DMS 273 (cell line): ENCODE data around the gene FOXI2.
A peak's percentile ranks its signal among the peaks of the same experiment; 100 is the strongest.

Experiments
- DNase-seq: peaks from one replicate; lab custom pipeline; 2025; ENCODE audit not compliant: unreplicated experiment; lab: John Stamatoyannopoulos, UW

FOXI2 gene

DNA sequence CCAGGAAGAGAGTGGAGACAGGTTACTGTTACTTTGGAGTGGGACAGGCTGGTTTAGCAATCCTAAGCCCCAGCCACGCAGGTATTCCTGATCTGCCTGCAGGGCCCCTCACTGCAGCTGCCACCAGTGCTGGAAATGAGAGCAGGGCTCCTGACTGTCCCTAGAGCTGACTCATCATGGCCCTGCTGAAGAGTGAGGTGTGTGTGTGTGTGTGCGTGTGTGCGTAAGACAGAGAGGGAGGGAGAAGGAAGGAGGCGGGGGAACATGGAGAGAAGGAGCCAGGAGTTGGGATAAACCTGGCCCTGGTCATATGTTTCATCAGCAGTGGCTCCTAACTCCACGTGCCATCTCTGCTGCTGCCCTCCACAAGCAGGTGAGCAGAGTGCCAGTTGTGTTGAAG is 3.6 kb downstream of the FOXI2 start:
- peak; percentile 6 for DNase-seq

DNA sequence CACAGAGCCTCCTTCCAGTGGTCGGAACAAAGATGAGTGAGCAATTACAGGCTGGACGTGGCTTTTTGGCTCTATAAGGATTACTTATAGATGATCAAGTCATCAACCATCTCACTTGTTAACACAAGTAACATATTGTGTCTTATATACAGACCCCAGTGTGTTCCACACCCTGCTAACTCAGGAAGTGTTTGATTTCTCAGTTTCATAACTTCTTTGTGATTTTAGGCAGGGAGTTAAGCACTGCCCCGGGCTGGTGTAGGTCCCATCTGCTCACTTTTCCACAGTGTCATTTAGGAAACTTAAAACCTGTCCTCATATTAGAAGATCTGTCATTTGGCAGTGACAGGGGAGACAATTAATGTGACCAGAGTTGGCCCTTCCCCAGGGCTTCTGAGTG is 6.2 kb downstream of the FOXI2 start:
- no peak for DNase-seq

DNA sequence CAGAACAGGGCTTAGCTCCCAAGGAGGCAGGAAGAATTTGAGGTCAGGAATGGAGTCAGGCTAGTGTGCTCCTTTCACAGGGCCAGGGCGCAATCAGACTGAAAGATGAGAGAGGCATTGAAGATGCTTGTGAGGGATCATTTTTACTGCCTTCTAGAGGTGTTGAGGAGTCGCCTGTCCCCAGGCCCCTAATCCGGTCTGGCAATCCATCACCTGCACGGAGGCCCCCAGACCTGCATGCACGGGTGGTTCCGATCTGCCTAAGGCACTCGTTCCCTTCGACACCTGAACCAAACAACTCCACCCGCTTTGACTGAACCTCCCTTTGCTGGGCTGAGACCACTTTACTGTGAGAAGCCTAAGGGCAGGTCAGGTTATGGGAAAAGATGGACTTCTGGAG is 8.0 kb downstream of the FOXI2 start:
- DNase-seq, result no peak

DNA sequence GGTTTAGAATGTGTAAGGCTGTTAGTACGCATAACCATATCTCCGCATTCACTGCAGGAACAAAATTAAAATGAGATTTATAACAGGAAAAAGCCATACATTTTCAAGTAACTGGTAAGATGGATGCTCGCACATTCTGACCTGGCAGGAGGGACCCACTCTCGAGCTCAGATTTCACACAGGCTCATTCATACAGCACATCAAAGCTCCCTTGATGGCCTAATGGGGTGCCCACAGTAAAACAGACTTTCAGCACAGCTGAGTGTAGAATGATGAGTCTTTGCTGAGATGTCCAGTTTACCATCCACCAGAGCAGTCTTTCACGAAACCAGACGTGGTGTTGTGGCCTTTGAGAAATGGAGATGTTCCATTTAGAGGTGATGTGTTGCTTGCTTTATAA is 8.9 kb downstream of the FOXI2 start:
- DNase-seq, result no peak

DNA sequence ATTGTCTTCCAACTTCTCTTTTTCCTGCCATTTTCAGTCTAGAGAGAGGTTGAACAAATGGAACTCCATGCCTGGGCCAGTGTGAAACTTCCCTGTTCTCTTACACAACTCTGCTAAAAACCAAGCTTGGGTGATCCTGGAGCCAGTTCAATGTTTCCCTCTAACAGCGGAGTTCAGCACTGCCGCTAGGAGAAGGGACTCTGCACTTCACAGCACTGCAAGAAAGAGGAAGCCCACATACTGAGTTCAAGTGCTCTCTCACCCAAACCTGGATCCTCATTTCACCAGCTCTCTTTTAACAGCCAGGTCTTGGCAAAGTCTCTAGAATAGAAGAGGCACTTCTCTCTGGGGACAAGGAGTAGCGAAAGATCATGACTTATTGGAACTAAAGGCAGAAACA is 18.8 kb downstream of the FOXI2 start:
- no peak for DNase-seq

DNA sequence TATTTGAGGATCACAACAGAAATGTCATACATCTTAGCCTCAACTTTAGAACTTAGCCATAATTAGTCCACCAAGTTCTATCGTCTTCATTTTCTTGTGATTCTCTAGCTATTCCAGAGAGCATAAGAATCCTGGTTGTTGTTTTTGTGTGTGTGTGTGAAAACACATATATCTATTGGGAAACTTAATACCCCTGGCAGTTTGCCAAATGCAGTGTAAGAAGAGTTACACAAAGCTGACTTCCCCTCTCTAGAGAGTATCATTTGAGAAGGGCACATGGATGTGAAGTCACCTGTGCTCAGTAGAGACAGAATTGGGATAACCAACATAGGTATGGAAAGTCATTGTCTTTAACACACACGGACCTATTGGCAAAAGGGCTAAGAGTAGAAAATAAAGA is 19.3 kb downstream of the FOXI2 start:
- peak; percentile 5 for DNase-seq

DNA sequence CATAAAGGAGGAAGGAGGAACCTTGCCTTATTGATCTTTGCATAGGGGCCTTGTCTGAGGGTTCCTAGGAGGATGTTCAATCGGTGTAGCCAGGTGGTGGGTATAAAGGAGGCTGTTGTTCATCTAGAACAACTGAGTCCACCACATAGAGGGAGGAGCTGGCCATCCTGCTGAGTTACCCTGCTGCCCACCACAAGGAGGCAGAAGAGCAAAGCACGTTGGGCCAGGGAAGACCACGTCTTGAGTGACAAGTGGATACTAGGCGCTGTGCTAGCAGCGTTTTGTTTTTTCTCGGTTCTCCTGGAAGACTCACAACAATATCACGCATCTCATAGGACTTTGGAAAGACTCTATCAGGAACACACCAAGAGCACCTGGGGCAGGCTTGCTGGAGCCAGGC is 20.0 kb downstream of the FOXI2 start:
- DNase-seq, result no peak

DNA sequence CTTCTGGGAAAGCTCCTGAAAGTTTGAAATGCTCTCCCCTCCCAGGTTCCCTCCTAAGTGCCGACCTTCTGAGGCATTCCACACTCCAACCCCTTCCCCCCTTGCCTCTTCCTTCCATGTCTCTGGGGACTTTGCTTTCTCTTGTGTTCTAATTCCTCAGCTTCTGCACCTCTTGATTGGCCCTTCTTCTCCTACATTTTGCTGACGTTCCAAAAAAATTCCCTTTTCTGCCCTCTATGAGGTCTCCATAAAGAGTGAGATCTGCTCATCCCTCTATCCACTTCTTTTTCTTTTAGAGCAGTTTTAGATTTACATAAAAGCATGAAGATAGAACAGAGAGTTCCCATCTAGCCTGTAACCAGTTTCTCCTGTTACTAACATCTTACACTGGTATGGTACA is 22.3 kb downstream of the FOXI2 start:
- no peak for DNase-seq

DNA sequence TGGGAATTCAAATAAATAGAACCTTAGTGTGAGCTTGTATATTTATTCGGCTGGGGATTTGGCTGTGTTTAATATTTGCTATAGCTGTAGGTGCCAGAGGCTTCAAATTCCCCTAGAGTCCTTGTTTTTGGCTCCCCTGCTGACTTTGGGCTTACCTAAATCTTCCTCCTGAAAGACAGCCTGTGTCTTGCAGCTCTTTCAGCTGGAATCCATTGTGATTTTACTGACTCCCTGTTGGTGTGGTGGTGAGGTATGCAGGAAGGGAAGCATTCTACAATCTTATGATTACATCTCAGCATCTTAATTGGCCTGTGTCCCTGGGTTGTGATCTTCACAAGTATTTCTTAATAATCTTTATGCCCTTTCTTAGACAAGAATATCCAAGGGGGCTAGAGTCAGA is 25.9 kb downstream of the FOXI2 start:
- no peak for DNase-seq

DNA sequence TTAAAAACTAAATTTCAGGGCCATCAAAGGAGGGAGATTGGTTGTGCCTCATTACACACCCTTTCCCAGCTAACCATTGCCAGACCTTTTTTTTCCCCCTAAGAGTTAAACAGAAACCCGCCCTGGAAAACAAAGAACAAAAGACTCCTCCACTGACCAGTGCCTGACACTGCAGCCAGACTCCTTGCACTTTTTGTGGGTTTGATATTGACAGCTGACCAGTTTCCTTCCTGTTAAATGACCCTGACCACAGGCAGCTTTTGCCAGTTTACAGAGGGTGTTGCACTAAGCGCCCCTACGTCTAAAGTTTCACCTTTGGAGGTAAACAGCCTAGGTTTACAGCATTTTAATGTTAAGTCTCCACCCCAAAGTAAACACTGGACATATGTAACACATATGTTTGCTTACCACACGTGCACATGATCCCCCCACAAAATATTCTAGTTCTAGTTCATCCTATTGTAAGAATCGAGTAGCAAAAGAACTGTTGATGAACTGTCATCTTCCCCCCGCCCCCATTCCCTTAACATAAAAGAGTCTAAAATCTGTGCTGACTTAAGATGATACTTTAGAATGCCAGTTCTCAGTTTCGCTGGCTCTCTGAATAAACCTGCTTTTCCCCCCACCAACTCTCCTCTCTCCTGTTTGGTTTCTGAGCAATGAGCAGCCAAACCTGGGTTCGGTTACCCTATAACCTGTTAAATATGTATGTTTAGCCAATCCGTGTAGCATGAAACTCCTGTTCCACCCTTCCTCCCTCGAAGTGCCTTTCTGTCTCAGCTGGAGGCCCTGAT is 38.0 kb downstream of the FOXI2 start:
- no peak for DNase-seq

DNA sequence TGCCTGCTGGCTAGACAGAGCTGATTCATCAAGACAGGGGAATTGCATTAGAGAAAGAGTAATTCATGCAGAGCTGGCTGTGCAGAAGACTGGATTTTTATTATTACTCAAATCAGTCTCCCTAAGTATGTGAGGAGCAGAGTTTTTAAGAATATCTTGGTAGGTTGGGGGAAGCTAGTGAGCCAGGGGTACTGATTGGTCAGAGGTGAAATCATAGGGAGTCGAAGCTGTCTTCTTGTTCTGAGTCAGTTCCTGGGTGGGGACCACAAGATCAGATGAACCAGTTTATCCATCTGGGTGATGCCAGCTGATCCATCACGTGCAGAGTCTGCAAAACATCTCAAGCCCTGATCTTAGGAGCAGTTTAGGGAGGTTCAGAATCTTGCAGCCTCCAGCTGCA is 39.8 kb downstream of the FOXI2 start:
- no peak for DNase-seq

DNA sequence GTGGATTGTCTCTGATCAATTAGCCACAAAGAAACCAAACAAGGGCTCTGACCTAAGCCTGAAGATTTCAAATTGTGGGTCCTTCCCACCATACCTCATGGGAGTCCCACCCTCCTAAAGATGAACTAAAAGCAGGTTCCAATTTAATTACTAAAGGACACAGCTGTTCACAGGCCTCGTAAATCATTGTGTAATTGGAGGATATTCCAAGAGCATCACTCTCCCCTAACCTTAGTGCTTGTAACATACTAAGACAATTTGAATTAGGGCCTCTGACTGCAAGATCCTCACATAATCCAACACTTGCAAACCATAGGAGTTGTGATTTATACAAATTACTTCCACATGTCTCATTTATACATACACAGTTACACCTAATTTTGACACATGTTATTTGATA is 44.4 kb downstream of the FOXI2 start:
- peak; percentile 3 for DNase-seq

DNA sequence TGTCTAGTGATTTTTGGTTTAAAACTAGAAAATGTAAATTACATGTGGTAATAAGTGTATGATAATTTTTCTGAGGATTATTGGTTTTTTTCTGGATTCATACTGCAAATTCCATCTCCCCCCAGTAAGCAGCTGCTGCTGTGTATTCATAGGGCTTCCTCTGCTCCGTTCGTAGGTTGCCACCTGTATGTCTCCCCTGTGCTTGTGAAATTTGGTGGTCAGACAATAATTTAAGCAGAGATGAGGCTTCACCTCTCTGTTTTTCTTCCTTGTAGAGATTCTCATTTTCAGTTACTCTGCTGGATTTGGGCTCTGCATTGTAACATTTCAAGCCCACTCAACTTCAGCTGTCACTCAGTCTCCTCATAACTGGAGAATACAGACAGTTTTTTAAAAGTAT is 50.9 kb downstream of the FOXI2 start:
- DNase-seq, result no peak

DNA sequence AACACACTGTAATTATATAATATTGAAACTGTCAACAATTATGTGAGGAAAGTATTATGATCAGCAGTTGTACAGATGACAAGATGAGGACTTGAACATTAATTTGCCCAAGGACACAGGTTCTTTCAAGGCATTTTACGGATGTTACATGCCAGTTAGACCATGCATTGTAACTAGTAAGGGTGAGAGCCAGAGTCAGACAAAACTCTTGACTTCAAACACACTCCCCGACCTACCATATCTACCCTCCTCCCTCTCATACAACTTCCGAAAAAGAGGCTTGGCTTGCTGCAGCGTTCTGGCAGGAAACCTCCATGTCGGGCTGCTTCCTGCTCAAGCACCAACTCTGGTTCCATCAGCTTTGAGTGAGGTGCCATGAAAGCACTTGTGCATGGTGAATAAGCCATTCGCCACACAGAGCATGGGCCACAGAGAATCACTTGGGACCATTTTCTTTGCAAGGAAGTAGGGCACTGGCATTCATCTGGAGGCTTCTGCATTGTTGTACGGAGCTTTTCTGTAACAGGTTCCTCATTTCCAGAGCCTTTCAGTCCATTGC is 53.2 kb downstream of the FOXI2 start:
- DNase-seq, result no peak
